Activated CD8-positive, alpha-beta T cell treated with anti-CD3 and anti-CD28 coated beads for 36 hours (primary cell): ENCODE data around the gene TNS1. TPM values are rescaled to one million over a fixed set of nuclear protein-coding genes. Genes with fewer than 3 reads are reported as not detected.

Experiments
- ATAC-seq: fragments of 200-7000 bp; cut with Tn5 transposase; one replicate; pipeline ENCODE4 v1.10.0; 2021; ENCODE audit warnings: mild to moderate bottlenecking, moderate library complexity
- CTCF ChIA-PET: fragments of 350-600 bp; sonication (Branson Sonifier 250); formaldehyde crosslinking; loops from one replicate; lab custom pipeline; 2021; ENCODE audit warnings: antibody characterized with exemption; lab: Charles Lee
- POLR2A ChIA-PET: fragments of 350-600 bp; sonication (Branson Sonifier 250); formaldehyde crosslinking; loops from one replicate; lab custom pipeline; 2021; ENCODE audit warnings: antibody characterized with exemption; lab: Charles Lee
- DNase-seq: peaks from one replicate; pipeline ENCODE4 v3.0.0-alpha.2; 2020
- H3K27ac Mint-ChIP-seq: one replicate; pipeline ENCODE4 v1.8.0; 2021; ENCODE audit warnings: mild to moderate bottlenecking, mixed read lengths
- H3K27me3 Mint-ChIP-seq: one replicate; pipeline ENCODE4 v1.8.0; 2021; ENCODE audit warnings: mixed read lengths
- H3K36me3 Mint-ChIP-seq: one replicate; pipeline ENCODE4 v1.8.0; 2021; ENCODE audit warnings: low read depth, mixed read lengths
- H3K4me1 Mint-ChIP-seq: one replicate; pipeline ENCODE4 v1.8.0; 2021; ENCODE audit warnings: low read depth, mixed read lengths
- H3K4me3 Mint-ChIP-seq: one replicate; pipeline ENCODE4 v1.8.0; 2021; ENCODE audit warnings: mild to moderate bottlenecking, moderate library complexity, mixed read lengths
- H3K9me3 Mint-ChIP-seq: one replicate; pipeline ENCODE4 v1.8.0; 2021; ENCODE audit warnings: mixed read lengths
- intact Hi-C: fragments of 100-400 bp; cut with micrococcal nuclease; formaldehyde crosslinking; loops from one replicate; pipeline ENCODE4 v1.10.0; 2022
- total RNA-seq, 2 experiments: library from RNA; stranded (reverse); gene quantifications; one replicate each; pipeline ENCODE4 v1.2.3, GENCODE V29; 2021
- TF ChIP-seq, protein P1 (sequence below): fragments of 200-600 bp; IDR thresholded peaks from one replicate; pipeline ENCODE4 v1.8.0; 2022; ENCODE audit warnings: antibody characterized with exemption, mild to moderate bottlenecking

Gene TNS1
- total RNA-seq, 2 experiments from 2014 or later = 1.8 to 2.0 TPM

DNA sequence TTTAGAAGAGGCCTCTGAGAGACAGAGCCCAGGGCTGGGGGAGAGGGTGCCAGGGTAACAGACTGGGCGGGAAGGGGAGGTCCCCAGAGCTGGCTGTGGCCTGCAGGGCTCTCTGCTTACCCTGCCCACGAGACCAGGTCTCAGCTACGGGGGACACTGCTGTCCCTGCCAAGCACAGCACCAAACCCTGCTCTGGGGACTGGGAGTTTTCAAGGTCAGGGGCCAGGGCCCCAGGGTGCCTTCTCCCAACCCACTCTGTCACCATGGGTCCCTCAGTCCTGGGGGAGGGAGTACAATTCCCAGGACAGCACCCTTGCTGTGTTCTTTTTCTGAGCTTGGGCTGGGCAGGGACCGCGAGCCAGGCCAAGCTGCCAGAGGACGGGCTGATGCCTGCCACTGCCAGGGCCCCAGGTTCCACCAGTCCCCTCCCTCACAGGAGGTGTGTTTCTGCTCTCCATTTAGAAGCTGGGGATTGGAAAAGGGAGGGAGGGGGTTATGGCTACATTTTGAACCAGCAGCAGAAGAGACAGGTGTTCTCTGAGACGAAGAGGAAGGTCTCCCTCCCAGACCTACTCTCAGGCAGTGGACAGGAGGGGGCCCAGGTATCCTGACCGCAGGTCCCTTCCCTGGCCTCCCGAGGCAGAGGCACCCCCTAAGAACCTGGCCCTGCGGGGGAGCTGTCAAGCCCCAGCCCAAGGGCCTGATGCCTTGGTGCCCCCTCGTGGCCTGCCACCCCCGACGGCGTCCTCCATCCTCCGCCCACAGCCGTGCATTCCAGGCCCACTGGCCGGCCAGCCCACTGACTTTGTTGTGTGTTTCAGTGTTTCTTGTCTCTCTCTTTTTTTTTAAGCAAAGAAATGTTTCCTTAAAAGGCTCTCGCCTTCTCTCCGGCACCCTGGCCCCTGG is 80.4 kb downstream of the TNS1 start:
- no peak overlapping the region for H3K4me3 Mint-ChIP-seq
- H3K27me3 Mint-ChIP-seq = no peaks in the 10 kb centered on the region
- H3K36me3 Mint-ChIP-seq = no peaks in the 10 kb centered on the region
- ChIA-PET CTCF (no interaction called here), POLR2A (no interaction called here)
- intact Hi-C loops = no loop called here
- no peak for DNase-seq
- no peak for ATAC-seq
- no peaks in the 10 kb centered on the region for H3K9me3 Mint-ChIP-seq
- no peaks in the 10 kb centered on the region for H3K4me1 Mint-ChIP-seq
- TF ChIP-seq, protein P1, sequence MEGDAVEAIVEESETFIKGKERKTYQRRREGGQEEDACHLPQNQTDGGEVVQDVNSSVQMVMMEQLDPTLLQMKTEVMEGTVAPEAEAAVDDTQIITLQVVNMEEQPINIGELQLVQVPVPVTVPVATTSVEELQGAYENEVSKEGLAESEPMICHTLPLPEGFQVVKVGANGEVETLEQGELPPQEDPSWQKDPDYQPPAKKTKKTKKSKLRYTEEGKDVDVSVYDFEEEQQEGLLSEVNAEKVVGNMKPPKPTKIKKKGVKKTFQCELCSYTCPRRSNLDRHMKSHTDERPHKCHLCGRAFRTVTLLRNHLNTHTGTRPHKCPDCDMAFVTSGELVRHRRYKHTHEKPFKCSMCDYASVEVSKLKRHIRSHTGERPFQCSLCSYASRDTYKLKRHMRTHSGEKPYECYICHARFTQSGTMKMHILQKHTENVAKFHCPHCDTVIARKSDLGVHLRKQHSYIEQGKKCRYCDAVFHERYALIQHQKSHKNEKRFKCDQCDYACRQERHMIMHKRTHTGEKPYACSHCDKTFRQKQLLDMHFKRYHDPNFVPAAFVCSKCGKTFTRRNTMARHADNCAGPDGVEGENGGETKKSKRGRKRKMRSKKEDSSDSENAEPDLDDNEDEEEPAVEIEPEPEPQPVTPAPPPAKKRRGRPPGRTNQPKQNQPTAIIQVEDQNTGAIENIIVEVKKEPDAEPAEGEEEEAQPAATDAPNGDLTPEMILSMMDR = no peak
- no peak overlapping the region for H3K27ac Mint-ChIP-seq

DNA sequence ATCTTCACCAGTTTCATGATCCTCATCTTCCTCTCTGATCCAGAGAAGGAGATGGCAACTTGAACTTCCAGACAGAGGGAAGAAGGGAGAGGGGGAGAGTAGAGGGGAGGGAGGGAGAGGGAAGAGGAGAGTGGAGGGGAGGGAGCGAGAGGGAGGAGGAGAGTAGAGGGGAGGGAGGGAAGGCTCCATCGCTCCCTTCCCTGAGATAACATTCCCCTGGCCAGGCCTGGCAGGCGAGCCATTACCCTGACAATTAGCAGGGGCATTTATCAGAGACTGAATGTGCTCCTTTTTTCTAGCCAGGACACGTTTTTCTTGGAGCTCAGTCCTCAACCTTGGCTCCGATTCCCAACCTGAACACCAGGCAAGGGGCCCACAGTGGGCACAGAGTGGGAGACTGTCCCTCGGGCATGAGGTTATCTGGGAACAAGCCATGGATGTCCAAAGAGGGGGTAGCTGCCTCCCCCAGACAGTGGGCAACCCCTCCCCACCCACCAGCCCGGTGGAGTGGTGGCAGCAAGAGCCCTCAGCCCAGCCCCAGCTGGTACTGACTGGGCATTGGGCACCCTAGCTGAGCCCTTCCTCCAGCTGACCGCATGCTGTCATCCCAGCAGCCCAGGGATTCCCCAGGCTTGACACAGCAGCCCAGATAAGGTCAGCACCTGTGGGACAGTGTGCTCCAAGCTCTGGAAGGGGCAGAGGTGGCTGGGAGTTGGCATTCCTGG is 81.8 kb downstream of the TNS1 start:
- H3K4me3 Mint-ChIP-seq = no peak overlapping the region
- ChIA-PET POLR2A (interaction anchor here (0.6 to 0.7 kb wide), 2 partner anchors 84 to 131 kb away, joined by 3 read pairs; no protein-coding TSS in a partner anchor), CTCF (interaction anchor here (0.9 kb wide), 2 partner anchors 34 to 136 kb away, joined by 3 to 4 read pairs; no protein-coding TSS in a partner anchor)
- H3K27me3 Mint-ChIP-seq = no peaks in the 10 kb centered on the region
- ATAC-seq = no peak
- no peaks in the 10 kb centered on the region for H3K9me3 Mint-ChIP-seq
- H3K27ac Mint-ChIP-seq = no peak overlapping the region
- TF ChIP-seq, protein P1 = no peak
- H3K4me1 Mint-ChIP-seq = no peaks in the 10 kb centered on the region
- no peak for DNase-seq
- intact Hi-C loops = no loop called here
- no peaks in the 10 kb centered on the region for H3K36me3 Mint-ChIP-seq

DNA sequence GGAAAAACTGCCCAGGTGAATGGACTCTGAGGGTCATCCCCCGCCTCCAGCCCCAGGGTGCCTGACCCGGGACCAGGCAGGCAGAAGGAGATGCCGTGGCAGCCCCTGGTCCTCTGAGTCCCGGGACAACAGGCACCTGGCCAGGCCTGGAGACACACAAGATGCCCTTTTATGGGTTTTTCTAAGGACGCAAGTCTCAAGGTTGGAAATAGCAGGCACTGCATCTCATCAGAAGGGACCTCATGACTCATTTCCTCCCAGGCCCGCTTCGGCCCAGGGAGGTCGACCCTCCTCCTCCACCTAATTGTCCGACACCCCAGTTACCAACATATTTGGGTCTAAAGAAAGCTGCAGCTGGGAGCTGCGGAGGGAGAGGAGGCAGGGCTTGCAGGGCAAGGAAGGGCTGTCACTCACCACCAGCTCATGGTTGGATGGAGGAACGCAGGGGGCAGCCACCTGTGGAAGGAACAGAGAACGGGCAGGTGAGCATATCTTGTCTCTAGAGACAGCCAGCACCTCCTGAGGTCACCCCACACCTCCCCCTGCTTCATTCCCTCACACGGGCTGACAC is 82.9 kb downstream of the TNS1 start:
- ChIA-PET CTCF (interaction anchor here (0.9 kb wide), 1 partner anchor 134 kb away, joined by 4 read pairs; no protein-coding TSS in a partner anchor), POLR2A (no interaction called here)
- Mint-ChIP-seq H3K27me3 (no peaks in the 10 kb centered on the region), H3K4me1 (no peaks in the 10 kb centered on the region), H3K36me3 (no peaks in the 10 kb centered on the region), H3K27ac (no peak overlapping the region), H3K9me3 (no peaks in the 10 kb centered on the region), H3K4me3 (no peak overlapping the region)
- no peak for DNase-seq
- no peak for ATAC-seq
- TF ChIP-seq, protein P1 = no peak
- intact Hi-C loops = no loop called here

DNA sequence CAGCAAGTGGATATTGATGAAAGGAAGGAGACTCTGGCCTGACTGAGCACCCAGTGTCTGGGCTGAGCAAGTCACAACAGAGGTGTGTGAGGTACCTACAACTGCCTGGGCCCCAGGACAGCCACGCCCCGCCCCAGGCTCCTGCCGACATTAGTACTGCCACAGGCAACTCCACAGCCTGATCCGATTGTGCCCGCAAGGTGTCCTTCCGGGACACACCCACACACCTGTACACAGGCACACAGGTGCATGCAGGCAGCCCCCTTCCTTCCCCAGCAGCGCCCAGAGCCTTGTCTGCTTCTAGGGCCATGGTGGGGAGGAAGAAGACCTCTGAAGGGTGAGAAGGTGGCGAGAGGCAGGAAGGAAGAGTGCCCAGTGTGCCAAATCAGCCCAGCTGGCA is 83.6 kb downstream of the TNS1 start:
- H3K27ac Mint-ChIP-seq = no peak overlapping the region
- POLR2A ChIA-PET = no interaction called here
- H3K27me3 Mint-ChIP-seq = no peaks in the 10 kb centered on the region
- TF ChIP-seq, protein P1 = no peak
- intact Hi-C loops = no loop called here
- no peak for ATAC-seq
- no peak for DNase-seq
- H3K4me3 Mint-ChIP-seq = no peak overlapping the region
- H3K36me3 Mint-ChIP-seq = no peaks in the 10 kb centered on the region
- no peaks in the 10 kb centered on the region for H3K4me1 Mint-ChIP-seq
- CTCF ChIA-PET = no interaction called here
- H3K9me3 Mint-ChIP-seq = no peaks in the 10 kb centered on the region
